Measurements from ENCODE around the gene TSNAXIP1. TPM values are rescaled to one million over a fixed set of nuclear protein-coding genes. Genes with fewer than 3 reads are reported as not detected.

Gene TSNAXIP1
- total RNA-seq, 4 donors from 2014 or later, result 0.89 to 2.4 (median 1.6) TPM

DNA sequence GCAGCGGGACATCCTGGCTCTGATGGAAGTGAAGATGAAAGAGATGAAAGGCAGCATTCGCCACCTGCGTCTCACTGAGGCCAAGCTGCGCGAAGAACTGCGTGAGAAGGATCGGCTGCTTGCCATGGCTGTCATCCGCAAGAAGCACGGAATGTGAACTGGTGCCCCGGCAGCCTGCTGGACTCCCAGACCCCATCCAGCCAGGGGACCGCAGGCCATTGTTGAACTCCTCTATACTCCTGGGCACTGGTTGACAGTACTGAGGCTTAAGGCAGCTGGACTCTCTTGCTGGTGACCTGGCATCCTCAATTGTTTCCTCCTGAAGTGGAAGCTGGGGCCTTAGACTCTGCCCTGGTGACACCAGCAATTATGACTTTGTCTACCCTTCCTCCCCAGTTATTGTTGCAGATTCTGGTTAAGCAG lies 36.7 kb downstream of the TSNAXIP1 start:
- Histone ChIP-seq H3K27me3 (no peaks in the 10 kb centered on the region), H3K27ac (peak overlapping the region; percentile 1 to 100 (median 100)), H3K36me3 (no peaks in the 10 kb centered on the region), H3K4me3 (peak overlapping the region; percentile 81 to 84), H3K4me1 (peaks cover 6 to 57% (median 35%) of the 10 kb centered on the region in 3 donors), H3K9me3 (no peaks in the 10 kb centered on the region)
- no peak for ATAC-seq
- WGBS, 2 donors (ENCODE audit: low coverage in 1 of 2), result 3% methylated on average over 6 of the region's 11 CpGs; no CpG with 5 or more reads in 1 of the 2 donors
- TF ChIP-seq EP300 (IDR thresholded peaks at IDR 0.05) (no peak), POLR2AphosphoS5 (IDR thresholded peaks at IDR 0.05) (peak; percentile 10)

DNA sequence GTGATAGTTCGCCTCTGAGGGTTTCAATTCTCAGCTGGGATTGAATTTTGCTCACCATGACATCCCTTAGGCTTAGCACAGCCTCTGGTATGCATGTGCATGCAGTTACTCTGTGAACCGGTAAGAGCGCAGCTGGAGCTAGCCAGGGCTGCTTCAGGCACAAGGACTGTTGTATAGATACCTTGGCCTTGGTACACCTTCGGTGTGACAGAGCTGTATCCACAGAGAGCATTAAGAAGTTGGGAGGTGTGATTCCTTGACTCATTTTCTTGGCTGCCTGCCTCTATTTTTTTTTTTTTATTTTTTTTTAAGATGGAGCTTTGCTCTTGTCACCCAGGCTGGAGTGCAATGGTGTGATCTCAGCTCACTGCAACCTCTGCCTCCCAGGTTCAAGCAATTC lies 37.8 kb downstream of the TSNAXIP1 start:
- WGBS, 2 donors (ENCODE audit: low coverage in 1 of 2), result 21 to 26% methylated on average over 2 to 4 of the region's 4 CpGs
- H3K27ac ChIP-seq, result peak overlapping the region in 3 of 4 donors; percentile 99 to 100 (median 100)
- TF ChIP-seq EP300 (IDR thresholded peaks at IDR 0.05) (no peak), CTCF (IDR thresholded peaks at IDR 0.05) (peak in 3 of 4 experiments; percentile 9 to 51 (median 44))
- no peaks in the 10 kb centered on the region for H3K9me3 ChIP-seq
- no peak for ATAC-seq
- H3K36me3 ChIP-seq, result no peaks in the 10 kb centered on the region
- peaks cover 6 to 68% (median 39%) of the 10 kb centered on the region in 3 donors for H3K4me1 ChIP-seq
- no peaks in the 10 kb centered on the region for H3K27me3 ChIP-seq
- peak overlapping the region in 1 of 2 donors; percentile 84 for H3K4me3 ChIP-seq

DNA sequence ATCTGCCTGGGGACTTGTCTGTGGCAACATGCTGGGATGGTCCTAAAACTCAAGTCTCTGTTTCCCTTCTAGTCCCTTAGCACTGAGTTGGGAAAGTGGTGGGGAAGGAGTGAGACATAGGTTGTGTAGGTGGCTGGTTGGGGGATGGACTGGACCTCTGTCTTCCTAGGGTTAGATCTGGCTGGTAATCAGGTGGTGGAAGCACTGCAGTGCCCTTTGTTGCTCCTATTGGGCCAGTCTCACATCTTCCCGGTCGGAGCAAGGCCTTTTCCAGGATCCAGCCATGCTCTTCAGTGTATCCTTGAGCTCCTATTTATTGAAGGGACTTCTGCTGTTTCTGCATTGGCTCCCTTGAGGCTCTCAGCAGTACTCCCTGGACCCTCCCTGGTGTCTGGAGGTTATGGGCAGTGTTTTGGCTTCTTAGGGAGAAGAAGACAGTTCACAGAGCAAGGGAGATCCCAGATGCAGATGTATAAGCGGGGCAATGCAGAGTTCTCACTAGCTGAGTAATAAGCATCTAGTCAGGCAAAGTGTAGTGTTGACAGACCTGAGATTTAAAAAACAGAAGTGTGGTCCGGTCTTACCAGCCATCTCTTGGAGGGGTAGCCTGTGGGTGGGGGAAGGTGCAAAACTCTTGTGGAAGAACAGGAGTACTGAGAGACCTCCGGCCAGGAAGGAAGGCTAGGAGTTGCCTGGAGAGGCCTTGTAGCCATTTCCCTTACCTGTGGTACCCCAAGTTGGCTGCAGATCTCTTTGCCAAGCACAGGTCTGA lies 38.8 kb downstream of the TSNAXIP1 start:
- Histone ChIP-seq H3K4me3 (peak overlapping the region; percentile 74 to 97), H3K9me3 (no peaks in the 10 kb centered on the region), H3K27ac (peak overlapping the region; percentile 11 to 100 (median 97)), H3K36me3 (no peaks in the 10 kb centered on the region), H3K27me3 (no peaks in the 10 kb centered on the region), H3K4me1 (peaks cover 6 to 77% (median 39%) of the 10 kb centered on the region in 3 donors)
- ATAC-seq, result no peak
- WGBS, 2 donors (ENCODE audit: low coverage in 1 of 2), result 0 to 34% methylated on average over 1 to 4 of the region's 5 CpGs
- TF ChIP-seq EP300 (IDR thresholded peaks at IDR 0.05) (no peak), CTCF (IDR thresholded peaks at IDR 0.05) (no peak), POLR2AphosphoS5 (IDR thresholded peaks at IDR 0.05) (no peak), POLR2A (IDR thresholded peaks at IDR 0.05) (no peak)

DNA sequence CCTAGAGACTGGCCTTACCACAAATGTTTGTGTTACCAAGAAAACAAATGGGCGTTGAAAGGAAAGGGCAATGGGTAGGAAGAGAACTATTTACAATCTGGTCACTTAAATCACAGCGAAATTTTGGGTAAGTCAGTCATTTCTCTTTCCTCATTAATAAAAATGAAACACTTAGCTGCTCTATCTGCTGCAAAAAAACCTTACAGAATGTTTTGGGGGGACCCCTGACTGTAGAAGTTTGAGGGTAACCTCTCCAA lies 39.3 kb downstream of the TSNAXIP1 start:
- no peaks in the 10 kb centered on the region for H3K36me3 ChIP-seq
- peak overlapping the region; percentile 74 to 97 for H3K4me3 ChIP-seq
- H3K27me3 ChIP-seq, result no peaks in the 10 kb centered on the region
- TF ChIP-seq POLR2AphosphoS5 (IDR thresholded peaks at IDR 0.05) (no peak), EP300 (IDR thresholded peaks at IDR 0.05) (no peak), POLR2A (IDR thresholded peaks at IDR 0.05) (no peak), CTCF (IDR thresholded peaks at IDR 0.05) (no peak)
- WGBS, 2 donors (ENCODE audit: low coverage in 1 of 2), result 0 to 4% methylated on average over 2 of the region's 2 CpGs
- no peaks in the 10 kb centered on the region for H3K9me3 ChIP-seq
- peaks cover 6 to 82% (median 39%) of the 10 kb centered on the region in 3 donors for H3K4me1 ChIP-seq
- H3K27ac ChIP-seq, result peak overlapping the region; percentile 11 to 100 (median 97)
- no peak for ATAC-seq

DNA sequence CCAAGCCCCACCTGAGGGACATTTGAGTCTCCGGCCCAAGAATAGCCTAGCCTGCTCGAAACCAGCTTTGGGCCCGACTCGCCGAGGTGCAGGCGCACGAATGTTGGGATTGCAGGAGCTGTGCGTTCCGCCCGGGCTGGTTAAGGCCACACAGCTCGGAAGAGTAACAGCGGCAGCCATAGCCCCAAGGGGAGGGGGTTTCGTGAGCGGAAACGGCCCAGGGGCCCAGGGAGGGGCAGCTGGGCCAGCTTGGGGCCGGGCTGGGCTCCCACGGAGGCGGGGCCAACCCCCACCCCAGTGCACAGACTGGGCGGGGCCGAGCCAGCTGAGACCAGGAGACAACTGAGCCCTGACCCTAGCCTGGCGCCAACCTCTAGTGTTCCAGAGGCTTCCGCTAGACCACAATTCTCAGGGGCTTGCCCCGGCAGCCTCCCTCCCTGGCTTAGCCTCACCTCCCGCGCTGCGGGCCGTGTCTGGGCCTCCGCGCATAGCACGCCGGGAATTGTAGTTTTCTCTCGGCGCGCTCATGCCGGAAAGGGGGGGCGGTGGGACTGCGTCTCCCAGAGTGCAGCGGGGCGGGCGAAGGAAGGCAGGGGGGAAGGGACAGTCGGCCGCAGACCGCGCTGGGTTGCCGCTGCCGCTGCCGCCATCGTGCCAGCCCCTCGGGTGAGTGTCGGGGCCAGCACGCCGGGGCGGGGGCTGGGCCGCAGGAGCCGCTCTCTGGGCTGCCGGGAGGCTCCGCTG lies 39.8 kb downstream of the TSNAXIP1 start, which contains the start of gene NUTF2:
TSS of gene NUTF2 (plus strand) at position 614 of the 744 bp plus-strand sequence. CDS start 18,198 bp downstream, outside the sequence.
- 0% methylated on average over 1 of the region's 57 CpGs; no CpG with 5 or more reads in 1 of the 2 donors for WGBS, 2 donors (ENCODE audit: low coverage in 1 of 2)
- no peaks in the 10 kb centered on the region for H3K36me3 ChIP-seq
- peak within 1 kb of the TSS; percentile 11 to 100 (median 97) for H3K27ac ChIP-seq
- H3K4me3 ChIP-seq, result peak within 1 kb of the TSS; percentile 74 to 97
- H3K9me3 ChIP-seq, result no peaks in the 10 kb centered on the region
- H3K27me3 ChIP-seq, result no peaks in the 10 kb centered on the region
- TF ChIP-seq CTCF (IDR thresholded peaks at IDR 0.05) (no peak), POLR2AphosphoS5 (IDR thresholded peaks at IDR 0.05) (peak; percentile 72), POLR2A (IDR thresholded peaks at IDR 0.05) (peak; percentile 36 to 60), EP300 (IDR thresholded peaks at IDR 0.05) (no peak)
- peaks cover 6 to 80% (median 39%) of the 10 kb centered on the region in 3 donors for H3K4me1 ChIP-seq
- peak; percentile 88 for ATAC-seq
